NCI-H2171 (cell line): ENCODE results near the gene HMCN1.

ENCODE experiments used
- DNase-seq: peaks from one replicate; lab custom pipeline; 2025; lab: John Stamatoyannopoulos, UW

HMCN1 gene

DNA sequence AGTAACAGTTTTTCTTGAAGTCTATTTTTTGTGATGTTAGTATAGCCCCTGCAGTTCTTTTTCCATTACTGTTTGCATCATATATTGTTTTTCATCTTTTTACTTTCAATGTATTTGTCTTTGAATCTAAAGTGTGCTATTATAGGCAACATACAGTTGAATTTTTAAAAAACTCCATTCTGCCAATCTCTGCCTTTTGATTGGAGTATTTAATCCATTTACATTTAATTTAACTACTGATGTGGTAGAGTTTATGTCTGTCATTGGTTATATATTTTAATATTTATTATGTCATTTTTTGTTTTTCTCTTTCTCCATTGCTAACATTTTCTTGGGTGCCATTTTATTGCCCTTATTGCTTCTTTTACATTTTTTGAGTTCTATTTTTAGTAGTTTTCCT is 296.3 kb downstream of the HMCN1 start:
- DNase-seq, result no peak

DNA sequence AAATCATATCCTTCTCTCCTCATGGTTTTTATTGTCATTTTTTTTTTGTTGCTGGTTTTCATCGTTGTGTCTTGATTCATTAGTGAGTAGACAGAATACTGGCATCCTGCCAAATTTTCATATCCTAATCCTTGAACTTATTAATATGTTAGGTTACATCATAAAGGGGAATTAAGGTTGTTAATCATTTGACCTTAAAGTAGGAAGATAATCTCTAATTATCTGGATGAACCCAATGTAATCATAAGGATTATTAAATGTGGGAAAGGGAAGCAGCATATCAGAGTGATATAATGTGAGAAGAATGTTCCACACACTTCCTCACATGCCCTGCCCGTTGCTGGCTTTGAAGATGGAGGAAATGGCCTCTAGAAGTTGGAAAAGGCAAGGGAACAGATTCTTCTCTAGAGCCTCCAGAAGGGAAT is 299.7 kb downstream of the HMCN1 start:
- DNase-seq, result no peak

DNA sequence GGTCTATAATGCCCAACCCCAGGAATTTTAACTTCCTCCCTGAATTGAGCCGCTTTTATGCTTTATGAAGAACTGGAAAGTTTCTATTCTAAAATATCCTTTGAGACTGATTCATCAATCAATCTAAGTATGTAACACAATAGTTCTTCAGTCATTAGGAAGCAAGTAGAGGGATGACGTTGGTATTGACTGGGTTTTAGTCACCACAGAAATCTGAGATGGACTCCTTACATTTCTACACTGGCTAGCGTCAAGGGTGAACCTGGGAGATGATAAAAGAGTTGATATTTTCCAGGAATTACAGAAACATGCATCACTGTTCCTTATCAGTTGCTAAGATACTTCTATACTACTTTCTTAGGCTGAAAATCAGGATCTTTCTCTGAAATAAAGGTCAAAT is 308.0 kb downstream of the HMCN1 start:
- no peak for DNase-seq

DNA sequence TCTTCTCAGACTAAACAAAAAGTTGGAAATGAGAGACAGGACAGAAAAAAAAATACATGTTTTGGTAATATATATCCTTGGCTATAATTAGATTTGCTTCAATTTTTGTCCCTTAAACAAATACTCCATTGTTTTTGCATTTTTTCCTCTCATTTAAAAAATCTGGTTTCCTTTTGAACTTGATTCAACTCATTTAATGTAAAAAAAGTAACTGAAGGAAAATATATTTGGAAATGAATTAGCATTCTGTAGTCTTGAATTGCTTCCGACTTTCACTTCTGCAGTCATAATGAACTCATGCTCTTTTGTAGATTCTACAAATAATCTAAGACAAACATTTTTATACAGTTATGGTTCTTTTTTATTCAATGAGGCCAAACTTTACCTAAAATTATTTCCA is 309.1 kb downstream of the HMCN1 start:
- no peak for DNase-seq

DNA sequence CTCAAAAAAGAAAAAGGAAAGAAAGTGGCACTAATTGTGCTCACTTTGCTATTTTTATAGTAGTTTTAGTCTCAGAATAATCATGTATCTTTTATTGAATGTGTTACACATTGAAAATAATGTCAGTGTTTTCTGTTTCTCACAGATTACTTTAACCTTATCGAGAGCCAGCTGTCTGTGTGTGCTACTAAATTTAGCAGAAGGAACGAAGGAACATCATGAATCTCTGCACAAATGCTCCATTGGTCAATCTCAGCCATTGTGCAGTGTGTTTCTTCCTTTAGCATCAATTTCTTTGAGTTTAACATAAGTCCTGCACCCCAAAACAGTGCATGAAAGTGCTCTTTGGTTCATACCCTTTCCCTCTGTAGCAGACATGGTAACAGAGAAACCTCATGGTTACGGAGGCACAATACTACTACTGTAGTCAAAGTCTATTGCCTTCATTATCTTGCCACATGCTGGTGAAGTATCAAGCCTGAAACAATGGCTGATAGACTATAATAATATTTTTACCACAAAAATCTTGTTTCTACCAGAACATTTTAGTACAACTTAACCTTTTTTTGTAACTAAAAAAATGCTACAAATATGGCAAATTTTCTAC is 310.0 kb downstream of the HMCN1 start:
- DNase-seq, result no peak

DNA sequence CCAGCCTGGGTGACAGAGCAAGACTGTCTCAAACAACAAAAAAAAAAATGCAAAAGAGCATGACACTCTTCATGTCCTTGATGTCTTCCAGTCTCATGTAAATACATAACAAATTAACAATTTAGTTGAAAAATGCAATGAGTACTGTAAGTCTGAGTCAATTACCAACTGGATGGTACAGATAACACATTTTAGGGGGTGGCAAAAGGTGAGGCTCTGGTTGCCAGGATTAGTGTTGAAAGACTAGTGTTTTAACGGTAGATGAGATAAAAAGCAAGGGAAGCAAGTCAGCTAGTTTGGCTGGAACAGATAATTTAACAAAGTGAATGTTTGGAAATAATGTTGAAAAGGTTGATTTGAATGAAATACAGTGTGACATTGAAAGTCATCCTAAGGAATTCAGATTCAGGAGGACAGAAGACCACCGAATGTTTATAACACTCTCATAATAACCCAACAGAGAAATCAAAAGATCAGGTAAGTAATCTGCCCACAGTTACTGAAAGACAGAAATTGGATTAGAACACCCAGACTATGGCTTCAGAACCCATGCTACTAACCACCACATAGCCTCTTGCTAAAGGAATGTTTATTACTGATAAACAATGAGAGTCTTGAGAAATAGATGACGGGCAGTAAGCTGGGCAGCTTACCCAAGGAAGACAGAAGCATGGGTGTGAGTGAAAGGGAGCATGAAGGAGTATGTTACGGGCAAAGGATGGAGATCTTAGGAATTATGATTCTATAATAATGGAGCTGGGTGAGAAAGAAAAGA is 312.4 kb downstream of the HMCN1 start:
- no peak for DNase-seq

DNA sequence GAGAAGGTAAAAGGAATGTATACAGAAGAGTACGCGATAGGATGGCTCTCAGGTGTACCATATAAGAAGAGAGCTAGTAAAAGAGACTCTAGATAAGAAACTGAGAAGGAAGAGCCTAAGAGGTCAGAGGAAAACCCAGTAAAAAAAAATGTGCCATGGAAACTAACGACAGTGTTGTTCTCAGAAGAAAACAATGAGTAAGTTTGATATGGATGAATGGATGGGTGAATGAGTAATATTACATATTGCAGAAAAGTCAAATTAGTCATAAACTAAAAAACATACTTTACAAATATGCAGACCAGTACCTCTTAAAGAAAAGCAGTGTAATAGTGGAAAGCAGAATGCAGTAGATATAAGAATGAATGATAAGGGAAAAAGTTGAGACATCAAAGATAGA is 316.2 kb downstream of the HMCN1 start:
- no peak for DNase-seq

DNA sequence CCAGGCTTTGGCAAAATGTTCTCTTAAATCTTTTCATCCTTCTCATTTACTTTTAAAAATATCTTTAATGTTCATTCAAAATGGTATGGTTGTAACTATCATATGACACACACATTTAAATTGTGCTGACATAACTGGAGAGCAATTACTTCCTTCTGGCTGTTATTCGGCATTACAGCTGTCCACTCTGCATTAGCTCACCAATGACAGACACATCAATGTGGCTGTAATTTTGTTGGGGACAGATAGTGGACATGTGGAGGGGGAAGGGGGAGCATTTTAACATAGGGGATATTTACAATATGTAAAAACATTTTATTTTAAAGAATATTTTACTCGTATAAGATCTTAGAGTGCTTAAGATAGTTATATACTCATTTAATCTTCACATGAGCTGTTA is 319.8 kb downstream of the HMCN1 start:
- no peak for DNase-seq

DNA sequence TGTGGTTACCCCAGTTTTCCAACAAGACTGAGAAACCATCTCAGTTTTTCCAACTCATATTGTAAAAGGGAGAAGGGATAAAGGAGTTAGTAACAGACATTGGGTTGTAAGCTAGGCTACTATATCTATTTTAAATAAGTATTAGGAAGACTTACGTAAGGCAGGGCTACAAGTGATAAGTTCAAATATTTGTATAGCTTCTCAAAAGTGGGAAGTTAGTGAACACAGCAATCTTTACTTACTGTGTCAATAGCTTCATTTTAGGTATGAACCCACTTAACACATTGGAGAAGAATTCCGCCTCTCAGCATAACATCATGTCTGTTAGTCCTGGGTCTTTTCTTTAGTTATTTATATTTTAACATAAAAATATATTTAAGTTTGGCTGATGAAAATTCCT is 320.7 kb downstream of the HMCN1 start:
- no peak for DNase-seq

DNA sequence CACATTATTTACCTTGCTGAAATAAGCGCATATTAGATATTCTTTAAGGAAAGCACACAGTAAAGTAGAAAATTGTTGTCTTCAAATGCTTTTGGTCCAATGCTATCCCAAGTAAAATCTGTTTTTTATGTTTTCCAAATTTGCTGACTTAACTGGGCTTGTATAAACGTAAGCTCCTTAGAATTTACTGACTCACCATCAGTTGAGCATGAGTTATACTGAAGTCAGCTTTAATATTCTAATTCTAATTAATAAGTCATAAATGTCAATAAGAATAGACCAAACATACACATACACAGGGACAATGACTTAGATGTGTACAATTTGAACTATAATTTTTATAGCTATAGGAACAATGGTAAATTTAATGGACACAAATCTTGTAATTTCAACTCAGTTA is 321.7 kb downstream of the HMCN1 start:
- no peak for DNase-seq

DNA sequence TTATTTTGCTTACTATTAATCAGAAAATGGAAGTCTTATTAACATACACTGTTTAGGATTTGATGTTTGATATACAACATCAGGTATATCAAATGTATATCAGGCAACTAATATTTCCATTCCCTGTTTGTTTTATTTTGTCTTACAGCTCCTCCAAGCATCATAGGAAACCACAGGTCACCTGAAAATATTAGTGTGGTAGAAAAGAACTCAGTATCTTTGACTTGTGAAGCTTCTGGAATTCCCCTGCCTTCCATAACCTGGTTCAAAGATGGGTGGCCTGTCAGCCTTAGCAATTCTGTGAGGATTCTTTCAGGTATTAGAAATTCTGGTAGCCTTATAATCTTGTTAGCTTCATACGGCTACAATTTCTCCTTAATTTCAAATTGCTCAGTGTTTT is 322.9 kb downstream of the HMCN1 start:
- DNase-seq, result no peak

DNA sequence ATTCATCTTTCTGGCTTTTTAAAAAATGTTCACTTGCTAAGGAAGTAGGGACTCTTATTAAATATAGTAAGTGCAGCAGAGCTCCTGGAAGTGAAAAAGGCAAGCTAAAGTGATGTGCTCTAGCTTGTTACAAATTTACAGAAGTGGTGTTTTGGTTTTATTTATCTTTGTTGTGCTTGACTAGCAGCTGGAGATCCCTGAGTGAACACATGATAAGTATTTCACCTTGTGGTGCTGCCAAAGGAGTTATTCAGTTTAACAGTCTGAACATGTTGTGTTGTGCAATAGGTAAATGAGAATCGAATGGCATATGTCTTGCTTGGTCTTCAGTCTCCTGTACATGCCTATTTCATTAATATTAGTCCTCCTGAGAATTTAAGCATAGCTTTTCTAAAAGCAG is 325.1 kb downstream of the HMCN1 start:
- peak; percentile 59 for DNase-seq

DNA sequence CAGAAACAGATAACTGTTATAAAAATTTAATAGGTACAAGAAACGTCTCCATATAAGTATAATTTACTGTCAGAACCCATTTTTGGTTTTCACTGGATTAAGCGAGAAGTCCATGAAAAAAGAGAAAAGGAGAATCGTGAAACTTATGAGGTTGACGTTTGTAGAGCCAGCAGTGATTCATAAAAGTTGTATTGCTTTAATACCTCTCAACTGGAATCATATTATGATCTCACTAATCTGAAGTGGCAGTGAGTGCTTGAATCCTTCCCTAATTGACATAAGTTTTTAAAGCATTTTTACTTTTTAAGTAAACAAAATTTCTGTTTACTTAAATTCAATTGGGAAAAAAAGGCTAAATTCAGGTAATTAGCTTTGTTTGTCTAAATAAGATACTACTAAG is 325.6 kb downstream of the HMCN1 start:
- no peak for DNase-seq

DNA sequence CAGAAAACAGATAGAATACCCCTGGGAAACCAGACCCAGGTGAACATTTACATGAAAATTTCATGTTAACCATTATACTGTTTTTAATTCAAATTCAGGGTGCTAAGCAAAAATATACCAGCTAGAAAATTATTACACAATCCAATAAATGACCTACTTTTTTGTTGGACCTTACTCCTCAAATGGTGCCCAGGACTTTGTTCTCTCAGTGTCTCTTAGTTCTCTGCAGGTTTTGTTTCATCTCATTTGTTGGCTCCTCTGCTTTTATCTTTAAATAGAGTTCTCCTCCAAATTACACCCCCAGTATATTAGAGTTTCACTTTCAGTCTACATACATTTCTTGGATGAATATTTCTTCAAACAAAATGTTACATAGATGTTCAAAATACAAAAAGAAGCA is 326.0 kb downstream of the HMCN1 start:
- no peak for DNase-seq

DNA sequence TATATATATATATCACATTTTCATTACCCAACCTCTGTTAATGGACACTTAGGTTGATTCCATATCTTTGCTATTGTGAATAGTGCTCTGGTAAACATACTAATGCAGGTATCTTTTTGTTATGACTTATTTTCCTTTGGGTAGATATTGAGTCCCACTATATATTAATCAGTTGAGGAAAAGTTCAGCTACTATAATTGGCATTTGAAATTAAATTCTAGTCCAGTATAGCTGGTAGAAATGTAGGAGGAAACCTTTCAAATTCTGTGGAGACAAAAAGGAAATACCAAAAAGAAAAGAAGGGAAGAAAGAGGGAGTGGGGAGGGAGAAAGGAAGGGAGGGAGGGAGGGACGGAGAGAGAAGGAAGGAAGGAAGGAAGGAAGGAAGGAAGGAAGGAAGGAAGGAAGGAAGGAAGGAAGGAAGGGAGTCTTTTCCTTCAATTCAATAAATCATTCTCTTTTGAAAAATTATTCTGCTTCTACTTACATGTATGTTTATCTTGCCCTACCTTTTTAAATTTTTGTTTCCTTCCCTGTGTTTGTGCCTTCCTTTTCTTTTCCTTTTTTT is 329.0 kb downstream of the HMCN1 start:
- no peak for DNase-seq

DNA sequence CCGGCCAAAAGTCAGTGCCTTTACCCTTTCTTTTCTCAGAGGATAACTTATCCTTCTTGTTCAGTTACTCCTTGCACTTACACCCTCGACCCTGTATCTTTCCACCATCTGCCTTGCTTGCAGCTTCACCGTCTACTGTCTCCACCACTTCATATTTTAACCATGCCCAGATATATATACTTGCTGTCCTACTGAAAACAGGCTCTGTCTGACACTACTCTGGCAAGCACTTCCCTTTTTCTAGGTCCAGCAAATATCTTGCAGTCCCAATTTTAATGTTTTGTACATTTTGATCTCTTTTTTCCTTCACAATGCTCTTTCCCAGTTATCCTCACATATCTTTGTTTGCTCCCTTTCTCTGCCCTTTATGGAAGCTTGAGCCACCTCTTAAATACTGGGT is 332.2 kb downstream of the HMCN1 start:
- no peak for DNase-seq

DNA sequence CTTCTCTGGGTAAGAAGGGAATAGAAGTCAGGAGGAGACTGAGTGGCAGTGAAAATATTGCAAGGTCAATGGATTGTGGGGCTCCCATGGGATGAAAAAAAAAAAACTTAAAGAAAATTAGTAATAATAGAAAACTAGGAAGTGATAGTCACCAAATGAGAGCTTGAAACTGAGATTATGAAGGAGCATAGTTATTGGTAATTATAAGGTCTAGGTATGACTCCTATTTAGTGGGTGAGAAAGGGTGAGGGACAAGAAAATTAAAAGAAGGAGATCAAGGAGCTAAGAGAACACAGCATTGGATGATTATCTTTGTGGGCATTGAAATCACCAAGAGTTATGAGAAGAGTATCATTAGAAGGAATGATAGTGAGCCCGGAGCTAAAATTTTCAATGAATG is 339.5 kb downstream of the HMCN1 start:
- DNase-seq, result no peak

DNA sequence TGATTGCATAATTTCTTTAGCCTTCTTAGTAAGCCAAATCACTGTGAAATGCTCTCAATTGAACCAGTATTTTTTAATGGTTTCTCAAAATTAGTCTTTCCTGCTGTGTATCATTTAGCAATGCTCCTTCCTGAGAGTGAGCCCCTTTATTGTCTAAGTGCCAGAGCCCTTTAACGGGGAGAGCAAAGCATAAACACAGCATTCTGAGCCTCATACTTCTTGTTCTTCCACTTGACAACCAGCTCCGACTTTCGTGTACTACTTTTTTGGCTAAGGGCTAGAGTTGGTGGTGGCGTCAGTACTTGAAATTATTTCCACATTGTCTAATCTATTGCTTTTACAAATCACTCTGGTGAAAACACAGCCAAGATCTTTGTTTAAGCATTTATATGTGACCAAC is 341.8 kb downstream of the HMCN1 start:
- no peak for DNase-seq

DNA sequence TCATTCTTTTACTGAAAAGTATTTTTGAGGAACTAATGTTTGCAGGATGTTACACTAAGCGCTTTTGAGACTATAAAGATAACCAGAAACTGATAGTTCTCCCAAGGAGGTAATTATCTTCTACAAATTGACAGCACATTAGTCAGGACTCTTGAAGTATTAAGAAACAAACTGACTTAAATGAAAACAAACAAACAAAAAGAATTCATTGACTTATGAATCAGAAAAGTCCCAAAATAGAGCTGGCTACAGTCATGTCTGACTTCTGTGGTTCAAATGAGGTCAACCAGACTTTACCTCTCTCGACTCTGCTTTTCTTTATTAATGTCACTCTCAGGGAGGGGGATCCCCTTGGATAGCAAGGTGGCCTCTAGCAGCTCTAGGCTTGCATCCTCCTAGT is 344.1 kb downstream of the HMCN1 start:
- no peak for DNase-seq

DNA sequence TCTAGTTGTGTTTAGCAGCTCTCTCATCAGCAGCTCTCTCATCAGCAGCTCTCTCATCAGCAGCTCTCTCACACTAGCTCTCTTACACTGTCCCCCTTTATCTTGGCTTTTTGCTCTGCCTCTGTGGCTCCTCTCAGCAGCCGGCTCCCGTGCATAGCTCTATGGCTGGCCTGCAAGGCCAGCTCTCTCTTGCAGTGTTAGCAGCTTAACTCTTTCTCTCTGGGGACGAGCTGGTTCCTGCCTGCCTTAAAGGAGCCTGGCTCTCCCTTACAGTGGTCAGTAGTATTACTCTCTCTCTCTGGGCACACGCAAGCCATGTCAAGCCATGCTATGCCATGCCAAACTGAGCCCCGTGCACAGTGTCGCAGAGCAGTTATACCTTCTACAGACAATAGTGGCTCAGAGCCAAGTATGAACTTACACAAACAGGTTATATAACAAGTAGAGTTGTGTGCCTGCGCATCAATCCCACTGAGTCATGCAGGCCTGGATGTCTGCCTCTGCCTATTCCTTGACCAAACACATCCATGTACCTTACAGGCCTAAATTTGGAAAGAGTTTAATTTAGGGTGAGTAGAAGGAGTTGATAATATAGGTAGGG is 345.0 kb downstream of the HMCN1 start:
- DNase-seq, result no peak

DNA sequence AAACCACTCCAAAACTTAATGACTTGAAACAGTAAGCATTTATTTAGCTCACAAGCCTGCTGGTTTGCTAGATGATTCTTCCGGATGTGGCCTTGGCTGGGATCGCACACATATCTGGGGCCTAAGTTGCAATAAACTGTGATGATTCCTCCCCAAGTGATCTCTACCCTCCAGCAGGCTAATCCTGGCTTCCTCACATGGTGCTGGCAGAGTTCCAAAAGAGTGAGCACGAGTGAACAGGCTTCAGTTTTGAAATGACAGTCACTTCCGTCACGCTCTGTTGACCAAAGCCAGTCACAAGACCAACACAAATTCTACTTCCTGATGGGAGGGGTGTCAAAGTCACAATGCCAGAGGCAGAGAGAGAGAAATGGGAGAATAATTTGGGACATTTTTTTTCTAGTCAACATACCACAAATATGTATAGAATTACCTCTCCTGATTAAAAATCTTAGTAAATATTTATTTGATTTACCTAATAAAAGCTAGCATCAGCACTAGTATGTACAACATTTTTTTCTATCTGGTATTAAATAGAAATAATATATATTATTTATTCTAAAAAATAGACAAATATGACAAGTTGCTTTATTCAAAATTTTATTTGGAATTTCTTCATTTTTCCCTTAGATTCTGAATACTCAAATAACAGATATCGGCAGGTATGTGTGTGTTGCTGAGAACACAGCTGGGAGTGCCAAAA is 348.2 kb downstream of the HMCN1 start:
- peak; percentile 99 for DNase-seq

DNA sequence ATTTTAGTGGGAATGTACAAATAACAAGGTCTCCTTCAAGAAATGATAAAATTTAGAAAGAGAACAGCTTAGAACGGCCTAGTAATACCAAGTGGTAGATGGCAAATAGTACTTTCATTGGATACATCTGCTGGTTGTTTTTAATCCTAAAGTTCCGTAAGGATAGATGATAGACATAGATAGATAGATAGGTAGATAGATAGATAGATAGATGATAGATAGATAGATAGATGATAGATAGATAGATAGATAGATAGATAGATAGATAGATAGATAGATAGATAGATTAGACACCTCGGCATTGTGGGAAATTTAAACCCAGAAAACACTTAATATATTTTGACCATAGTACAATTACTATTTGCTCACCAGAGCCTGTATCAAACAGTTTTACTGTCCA is 352.4 kb downstream of the HMCN1 start:
- no peak for DNase-seq

DNA sequence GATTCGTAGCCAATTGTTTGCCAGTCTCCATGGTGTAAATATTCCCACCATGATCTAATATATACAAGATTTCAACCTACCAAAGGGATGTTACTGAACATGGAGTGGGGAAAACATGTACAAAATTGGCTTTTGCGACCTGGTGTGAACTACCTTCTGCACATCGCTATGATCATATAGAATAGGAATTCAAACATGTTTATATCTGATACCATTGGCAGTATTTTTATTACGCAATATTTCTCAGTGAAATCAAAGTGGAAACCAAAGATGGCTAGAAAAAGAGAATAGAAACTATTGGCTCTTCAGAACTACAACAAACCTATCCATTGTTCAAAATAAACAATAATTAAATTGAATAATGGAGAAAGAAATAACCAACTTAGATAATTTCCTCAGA is 355.7 kb downstream of the HMCN1 start:
- DNase-seq, result no peak
